AG08395 (cell line): ENCODE results near the gene C6orf89.
"Not testable (repeated sequence)": the region's sequence is repeated elsewhere in the genome, so short reads cannot be mapped to it uniquely, and the experiment has no call there.

ENCODE experiments used
- DNase-seq: peaks from one replicate; pipeline ENCODE4 v3.0.0; 2012; ENCODE audit warnings: mixed read lengths, low spot score

Gene C6orf89

DNA sequence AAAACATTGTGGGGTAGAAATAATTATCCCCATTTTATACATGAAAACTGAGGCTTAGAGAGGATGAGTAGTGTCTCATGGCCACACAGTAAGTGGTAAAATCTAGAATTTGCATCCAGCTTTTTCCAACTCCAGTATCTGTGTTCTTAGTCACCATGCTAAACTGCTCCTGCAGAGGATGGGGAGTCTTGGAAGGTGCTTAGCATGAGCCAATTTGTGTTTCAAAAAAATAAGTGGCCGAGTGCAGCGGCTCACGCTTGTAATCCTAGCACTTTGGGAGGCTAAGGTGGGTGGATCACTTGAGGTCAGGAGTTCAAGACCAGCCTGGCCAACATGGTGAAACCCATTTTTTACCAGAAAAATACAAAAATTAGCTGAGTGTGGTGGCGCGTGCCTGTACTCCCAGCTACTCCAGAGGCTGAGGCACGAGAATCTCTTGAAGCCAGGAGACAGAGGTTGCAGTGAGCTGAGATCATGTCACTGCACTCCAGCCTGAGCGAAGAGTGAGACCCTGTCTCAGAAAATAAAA is 2.4 kb downstream of the C6orf89 start:
- no peak for DNase-seq

GRCh38 chr6:36888654-36889481 is 3.1 kb downstream of the C6orf89 start:
- no peak for DNase-seq

GRCh38 chr6:36890112-36890663 is 4.4 kb downstream of the C6orf89 start:
- DNase-seq, result no peak

DNA sequence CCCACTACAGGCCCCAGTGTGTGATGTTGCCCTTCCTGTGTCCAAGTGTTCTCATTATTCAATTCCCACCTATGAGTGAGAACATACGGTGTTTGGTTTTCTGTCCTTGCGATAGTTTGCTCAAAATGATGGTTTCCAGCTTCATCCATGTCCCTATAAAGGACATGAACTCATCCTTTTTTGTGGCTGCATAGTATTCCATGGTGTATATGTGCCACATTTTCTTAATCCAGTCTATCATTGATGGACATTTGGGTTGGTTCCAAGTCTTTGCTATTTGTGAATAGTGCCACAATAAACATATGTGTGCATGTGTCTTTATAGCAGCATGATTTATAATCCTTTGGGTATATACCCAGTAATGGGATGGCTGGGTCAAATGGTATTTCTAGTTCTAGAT is 5.4 kb downstream of the C6orf89 start:
- not testable (repeated sequence) for DNase-seq

GRCh38 chr6:36893976-36894932 is 8.5 kb downstream of the C6orf89 start:
- no peak for DNase-seq

DNA sequence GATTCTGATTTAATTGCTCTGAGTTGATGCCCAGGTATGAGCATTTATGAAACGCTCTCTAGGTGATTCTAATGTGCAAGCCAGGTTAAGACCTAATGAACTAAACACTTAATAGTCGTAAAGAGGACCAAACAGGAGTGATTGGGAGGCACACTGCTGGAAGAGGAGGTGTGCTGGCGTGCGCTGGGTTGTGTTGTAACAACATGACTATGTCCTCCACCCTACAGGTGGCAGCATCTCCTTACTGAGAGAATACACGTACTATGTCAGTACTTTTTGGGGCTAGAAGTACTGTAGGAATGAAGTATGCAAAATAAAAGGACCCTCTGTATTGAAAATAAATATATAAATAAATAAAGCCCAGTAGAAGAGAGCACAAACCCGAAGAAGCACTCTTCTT is 11.9 kb downstream of the C6orf89 start:
- DNase-seq, result no peak

- DNase-seq, result no peak
These were observed 18.4 kb downstream of the C6orf89 start for GRCh38 chr6:36904114-36904513.

- DNase-seq, result no peak
These were observed 19.2 kb downstream of the C6orf89 start for GRCh38 chr6:36904851-36905393.

DNA sequence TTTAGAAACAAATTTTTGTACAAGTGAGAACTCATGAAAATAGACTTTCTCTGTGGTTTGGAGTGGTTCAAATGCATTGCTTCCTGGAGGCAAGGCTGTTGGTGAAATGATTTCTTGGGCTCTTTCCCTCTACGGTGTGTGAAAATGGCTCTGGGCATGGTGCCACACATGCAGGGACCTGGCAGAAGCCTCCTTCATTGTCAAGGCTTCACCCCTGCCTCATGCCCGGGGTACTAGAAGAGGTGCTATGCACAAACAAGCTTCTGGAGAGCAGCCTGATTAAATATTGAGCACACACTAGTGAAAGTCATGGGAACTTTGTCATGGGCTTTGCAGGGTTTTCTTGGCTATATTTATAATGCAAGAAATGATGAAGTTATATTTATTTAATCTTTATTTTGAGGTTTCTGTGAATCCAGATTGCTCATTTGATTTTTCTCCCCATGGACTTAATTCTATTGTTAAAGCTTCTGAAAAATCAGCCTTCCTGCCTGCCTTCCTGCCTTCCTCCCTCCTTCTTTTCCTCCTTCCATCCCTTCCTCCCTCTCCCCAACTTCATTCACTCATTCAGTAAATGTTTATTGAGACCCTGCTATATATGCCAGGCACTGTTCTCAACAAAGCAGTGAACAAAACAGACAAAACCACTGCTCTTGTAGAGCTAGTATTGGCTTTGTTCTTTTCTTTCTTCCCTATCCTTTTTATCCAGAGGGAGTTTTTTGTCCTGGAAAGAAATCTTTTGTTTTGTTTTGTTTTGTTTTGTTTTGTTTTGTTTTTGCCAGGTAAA is 21.0 kb downstream of the C6orf89 start:
- DNase-seq, result no peak

GRCh38 chr6:36907781-36908180 is 22.0 kb downstream of the C6orf89 start:
- DNase-seq, result no peak

DNA sequence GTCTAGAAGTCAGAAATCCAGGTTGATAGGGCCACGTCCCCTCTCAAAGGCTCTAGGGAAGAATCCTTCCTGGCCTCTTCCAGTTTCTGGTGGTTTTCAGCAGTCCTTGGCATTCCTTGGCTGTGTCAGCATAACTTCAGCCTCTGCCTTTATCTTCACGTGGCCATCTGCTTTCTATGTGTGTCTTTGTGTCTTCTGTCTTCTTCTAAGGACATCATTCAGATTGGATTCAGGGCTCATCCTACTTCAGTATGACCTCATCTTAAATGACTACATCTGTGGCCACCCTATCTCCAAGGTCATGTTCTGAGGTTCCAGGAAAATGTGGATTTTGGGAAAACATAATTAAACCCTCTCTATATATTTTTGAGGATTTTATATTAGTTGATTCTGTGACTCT is 23.0 kb downstream of the C6orf89 start:
- DNase-seq, result no peak

DNA sequence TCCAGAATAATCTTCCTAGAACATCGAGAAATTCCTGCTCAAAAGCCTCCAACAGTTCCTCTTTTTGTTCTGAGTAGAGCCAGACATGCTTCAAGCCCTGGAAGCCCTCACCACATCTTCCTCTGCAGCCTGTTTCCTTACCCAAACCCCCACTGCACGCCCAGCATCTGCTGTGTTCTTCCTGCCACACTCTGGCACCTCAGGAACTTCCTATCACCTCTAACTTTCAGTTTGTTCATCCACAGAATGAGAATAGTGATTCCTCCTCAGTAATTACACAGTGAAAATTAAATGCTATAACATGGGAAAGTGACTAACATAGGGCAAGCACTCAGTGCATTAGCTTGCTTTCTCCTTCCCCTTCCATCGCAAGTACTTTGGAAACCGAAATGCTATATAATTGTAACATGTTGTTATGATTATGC is 26.3 kb downstream of the C6orf89 start:
- no peak for DNase-seq

- DNase-seq, result peak; percentile 87
These were observed 26.8 kb downstream of the C6orf89 start for GRCh38 chr6:36912586-36912985.

DNA sequence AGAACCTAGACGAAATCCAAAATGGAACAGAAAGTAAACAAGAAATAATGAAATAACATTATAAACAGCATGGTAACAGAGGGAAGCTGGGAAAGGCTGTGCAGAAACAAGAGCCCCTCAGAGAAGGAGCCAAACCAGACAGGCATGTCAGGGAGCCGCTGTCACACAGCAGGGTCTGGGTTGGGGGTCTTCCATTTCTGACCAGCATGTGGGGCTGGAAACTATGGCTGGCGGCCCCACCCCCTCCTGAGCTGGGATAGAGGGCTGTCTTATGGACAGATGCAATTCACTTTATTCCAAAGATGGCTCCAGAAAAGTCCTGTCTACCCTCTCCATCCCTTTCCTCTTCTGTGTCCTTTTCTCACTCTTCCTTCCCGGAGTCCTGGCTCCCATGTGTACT is 27.3 kb downstream of the C6orf89 start:
- DNase-seq, result no peak

DNA sequence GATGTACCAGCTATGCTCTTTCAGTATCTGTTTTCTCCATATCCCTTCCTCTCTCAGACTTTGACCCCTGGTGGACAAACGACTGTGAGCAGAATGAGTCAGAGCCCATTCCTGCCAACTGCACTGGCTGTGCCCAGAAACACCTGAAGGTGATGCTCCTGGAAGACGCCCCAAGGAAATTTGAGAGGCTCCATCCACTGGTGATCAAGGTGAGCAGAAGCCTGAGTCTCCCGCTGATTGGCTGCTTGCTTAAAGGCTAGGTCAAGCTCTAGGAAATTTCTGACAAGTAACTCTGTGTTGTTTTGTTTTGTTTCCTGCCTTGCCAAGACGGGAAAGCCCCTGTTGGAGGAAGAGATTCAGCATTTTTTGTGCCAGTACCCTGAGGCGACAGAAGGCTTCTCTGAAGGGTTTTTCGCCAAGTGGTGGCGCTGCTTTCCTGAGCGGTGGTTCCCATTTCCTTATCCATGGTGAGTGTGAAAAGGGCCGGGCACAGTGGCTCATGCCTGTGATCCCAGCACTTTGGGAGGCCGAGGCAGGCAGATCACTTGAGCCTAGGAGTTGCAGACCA is 28.6 kb downstream of the C6orf89 start:
- peak; percentile 47 for DNase-seq

- DNase-seq, result no peak
These were observed 29.8 kb downstream of the C6orf89 start for GRCh38 chr6:36915599-36915998.

GRCh38 chr6:36916126-36916525 is 30.4 kb downstream of the C6orf89 start:
- no peak for DNase-seq

GRCh38 chr6:36917541-36918193 is 31.9 kb downstream of the C6orf89 start:
- peak; percentile 70 for DNase-seq

DNA sequence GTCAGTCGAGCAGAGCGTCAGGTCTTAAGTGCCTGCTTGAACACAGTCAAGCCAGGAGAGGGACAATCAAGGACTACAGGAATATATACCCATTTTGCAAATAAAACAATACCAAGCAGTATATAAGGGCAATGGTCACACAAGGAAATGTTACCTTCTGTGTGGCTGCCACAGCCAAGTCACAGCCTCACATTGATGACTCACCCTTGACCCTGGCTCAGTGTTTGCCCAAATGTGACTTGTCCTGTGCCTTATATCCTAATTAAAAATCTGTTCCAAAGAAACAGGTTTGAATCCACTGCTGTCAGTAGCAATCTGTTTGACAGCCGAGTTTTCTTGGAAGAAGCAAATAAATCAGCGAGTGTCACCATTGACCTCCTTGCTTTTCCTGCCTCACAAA is 34.3 kb downstream of the C6orf89 start:
- DNase-seq, result no peak

- DNase-seq, result no peak
These were observed 34.8 kb downstream of the C6orf89 start for GRCh38 chr6:36920546-36920945.
